COLO829 (cell line): ENCODE results near the gene HABP4.

Experiments used
- DNase-seq: peaks from one replicate; pipeline ENCODE4 v3.0.0; 2012; ENCODE audit warnings: low spot score

The HABP4 gene

DNA sequence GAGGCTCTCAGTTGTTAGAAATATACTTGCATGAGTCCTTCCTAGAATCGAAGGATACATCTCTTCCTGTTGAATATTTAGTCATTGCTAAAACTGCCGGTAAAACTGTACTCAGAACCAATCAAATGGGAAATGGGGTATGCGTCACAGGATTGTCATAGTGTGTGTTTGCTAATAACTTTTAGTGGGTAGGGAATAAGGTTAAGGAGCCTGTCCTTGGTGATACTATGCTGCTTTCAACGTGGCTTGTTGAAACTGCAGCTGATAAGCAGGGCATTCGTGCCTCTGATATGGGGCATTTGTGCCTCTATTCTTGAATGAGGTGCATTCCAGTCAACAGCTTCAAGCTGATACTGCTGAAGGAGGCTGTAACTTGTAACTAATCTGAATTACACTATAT, 26.6 kb downstream of the HABP4 start:
- no peak for DNase-seq

DNA sequence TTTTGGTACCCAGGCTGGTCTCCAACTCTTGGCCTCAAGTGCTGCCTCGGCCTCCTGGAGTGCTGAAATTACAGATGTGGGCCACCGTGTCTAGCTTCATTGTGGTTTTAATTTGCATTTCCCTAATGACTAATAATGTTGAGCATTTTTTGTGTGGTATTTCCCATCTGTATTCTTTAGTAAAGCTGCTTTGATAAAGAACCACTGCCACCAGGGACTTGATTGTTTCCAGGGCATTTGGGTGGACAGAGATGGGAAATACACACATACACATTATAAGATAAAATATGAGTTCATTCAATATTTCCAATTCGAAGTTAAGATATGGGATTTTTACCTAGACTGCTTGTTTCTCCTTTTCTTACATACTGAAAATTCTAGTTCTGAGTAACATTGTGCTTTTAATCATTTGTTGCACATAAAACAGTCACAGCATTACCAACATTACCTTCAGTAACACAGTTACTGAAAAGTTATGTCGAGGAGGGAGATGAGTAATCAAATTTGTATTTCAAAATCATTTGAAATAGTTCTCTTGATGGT, 28.9 kb downstream of the HABP4 start:
- DNase-seq, result no peak

GRCh38 chr9:96480736-96481135, 30.8 kb downstream of the HABP4 start:
- DNase-seq, result no peak

- DNase-seq, result no peak
These were observed 32.5 kb downstream of the HABP4 start for GRCh38 chr9:96482476-96482875.

DNA sequence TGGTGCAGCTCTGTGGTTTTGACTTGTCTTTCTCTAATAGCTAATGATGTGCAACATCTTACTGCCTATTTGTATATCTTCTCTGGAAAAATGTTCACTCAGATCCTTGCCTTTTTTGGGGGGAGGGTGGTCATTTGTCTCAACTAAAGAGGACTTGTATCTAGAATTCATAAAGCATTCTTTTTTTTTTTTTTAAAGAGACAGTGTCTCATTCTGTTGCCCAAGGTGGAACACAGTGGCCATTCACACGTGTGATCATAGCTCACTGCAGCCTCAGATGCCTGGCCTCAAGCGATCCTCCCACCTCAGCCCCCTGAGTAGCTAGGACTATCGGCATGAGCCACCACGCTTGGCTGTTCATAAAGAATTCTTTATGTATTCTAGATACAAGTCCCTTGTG, 33.2 kb downstream of the HABP4 start:
- DNase-seq, result no peak

DNA sequence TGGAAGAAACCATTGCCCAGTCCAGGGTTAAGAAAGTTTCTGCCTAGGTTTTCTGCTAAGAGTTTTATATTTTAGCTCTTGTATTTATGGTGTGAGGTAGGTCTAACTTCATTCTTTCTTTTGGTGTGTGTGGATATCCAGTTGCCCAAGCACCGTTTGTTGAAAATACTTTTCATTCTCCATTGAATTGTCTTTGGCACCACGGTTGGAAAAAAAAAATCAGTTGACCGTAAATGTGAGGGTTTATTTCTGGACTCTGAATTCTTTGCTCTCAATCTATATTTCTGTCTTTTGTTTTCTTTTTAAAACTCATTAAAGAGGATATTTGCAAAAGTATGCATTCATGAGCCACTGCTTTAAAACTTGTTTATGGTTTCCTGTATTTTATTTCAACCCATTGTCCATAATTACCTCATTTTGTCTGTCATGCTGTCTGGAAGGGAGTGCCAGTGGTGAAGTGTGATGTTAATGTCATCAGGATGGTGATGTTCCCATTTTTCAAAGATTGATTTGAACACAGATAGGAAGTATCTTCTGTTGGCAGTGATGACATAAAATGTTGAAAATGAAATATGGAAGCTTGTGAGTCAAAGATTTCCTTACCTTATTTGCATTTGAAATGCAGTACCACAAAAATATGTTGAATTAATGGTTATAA, 33.9 kb downstream of the HABP4 start:
- DNase-seq, result no peak

DNA sequence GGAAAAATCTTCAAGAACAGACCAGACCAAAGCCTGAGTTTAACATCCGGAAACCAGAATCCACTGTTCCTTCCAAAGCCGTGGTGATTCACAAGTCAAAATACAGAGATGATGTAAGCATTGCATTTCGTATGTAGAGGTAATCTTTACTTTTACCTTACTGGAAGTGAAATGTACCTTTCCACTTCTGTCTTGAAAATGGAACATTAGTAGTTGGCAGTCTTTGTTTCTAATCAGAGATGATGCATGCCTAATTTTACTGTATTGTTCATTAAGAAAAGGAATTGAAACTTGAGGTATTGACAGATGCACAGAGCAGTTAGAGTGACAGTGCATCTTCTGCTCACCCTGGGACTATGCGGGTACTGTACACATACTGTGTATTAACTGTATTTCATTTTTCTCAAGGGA, 34.6 kb downstream of the HABP4 start:
- no peak for DNase-seq

- DNase-seq, result no peak
These were observed 35.3 kb downstream of the HABP4 start for GRCh38 chr9:96485280-96485679.

- DNase-seq, result no peak
These were observed 36.5 kb downstream of the HABP4 start for GRCh38 chr9:96486386-96487028.

DNA sequence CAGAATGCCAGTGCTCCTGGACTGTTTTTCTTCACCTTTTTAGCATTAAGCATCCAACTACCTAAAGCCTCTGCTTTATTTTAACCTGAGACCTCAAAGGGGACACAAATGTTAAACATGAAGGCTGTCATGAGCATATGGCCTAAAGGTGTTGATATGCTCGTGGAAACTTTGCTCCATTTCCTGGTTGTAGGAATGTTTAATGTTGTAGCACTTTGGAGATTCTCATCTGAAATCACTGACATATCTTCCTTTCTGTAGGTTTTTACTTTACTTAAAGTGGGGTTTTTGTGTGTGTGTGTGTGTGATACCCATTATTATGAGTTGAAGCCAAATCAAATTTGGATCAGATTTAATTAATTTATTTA, 37.0 kb downstream of the HABP4 start:
- no peak for DNase-seq

DNA sequence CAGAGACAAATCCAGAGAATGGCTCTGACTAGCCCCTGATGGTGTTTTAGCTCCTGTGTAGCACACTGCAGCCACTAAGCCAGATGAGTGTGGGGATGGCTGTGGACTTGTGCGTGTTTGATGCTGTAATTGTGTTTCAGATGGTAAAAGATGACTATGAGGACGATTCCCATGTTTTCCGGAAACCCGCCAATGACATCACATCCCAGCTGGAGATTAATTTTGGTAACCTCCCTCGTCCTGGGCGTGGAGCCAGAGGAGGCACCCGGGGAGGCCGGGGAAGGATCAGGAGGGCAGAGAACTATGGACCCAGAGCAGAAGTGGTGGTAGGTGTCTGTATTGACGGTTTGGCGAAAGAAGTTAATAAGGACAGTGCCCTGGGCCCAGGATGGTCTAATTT, 38.0 kb downstream of the HABP4 start:
- no peak for DNase-seq

DNA sequence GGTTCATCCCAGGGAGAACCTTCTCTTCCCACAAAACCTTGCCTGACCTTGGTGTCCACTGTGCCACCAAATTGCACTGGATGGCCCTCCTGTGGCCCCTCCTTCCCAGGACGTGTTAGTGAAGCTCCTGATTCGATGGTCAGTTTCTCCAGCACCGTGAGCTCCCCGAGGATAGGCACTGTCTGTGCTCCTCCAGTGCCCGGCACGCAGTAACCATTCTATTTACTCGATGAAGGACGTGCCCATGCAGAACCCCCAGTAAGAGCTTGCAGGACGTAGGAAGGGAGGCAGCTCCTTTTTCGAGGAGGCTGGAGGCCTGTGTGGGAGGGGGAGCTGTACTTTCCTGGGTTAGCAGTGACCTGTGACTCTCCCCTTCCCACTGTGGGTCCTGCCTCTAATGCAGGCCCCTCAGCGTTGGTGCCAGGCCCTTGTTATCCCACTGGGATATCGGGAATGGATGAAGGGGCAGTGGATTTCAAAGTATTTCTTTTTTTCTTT, 39.6 kb downstream of the HABP4 start:
- no peak for DNase-seq

GRCh38 chr9:96490534-96491078, 40.6 kb downstream of the HABP4 start:
- no peak for DNase-seq

- no peak for DNase-seq
These were observed 41.3 kb downstream of the HABP4 start for GRCh38 chr9:96491079-96491879.

- no peak for DNase-seq
These were observed 42.0 kb downstream of the HABP4 start for GRCh38 chr9:96491880-96492525.

DNA sequence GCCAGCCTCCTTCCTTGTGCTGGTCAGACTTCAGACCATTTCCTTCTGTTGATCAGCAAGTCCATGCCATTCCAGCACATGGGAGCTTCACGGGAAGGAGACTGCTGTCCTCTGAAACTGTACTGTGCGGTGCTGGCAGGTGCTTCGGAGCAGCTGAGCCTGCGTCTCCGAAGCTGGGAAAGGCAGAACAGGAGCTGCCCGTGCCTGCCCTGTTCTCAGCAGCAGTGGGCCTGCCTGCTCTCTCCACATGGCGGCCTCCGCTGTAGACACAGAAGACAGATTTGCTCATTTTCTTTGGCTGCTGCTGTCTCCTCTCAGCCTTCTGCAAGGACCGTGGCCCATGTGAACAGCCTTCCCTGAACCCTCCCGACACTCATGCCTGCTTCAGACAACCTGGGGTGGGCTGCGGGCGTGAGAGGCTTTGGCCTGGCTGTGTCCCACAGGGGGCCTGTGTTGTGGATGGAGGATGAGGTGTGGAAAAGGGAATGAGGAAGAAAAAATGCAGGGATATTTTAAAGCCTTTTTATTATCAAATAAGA, 43.1 kb downstream of the HABP4 start:
- no peak for DNase-seq

DNA sequence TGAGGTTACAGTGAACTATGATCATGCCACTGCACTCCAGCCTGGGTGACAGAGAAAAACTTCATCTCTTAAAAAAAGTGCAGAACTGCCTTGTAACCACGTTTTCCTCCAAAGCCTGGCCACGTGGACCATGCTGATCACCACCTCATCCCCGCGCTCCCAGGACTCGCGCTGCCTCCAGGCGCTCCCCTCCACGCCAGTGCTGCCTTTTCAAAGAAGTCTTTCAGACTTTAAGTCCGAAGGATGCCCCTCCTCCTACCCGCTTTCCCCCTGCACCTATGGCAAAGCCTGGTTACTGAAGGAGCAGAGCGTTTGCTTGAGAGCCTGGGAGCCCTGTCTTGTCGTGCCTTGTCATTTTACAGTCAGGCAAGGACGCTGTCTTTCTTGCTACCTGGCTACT, 43.8 kb downstream of the HABP4 start:
- peak; percentile 81 for DNase-seq

GRCh38 chr9:96494215-96494800, 44.3 kb downstream of the HABP4 start:
- DNase-seq, result no peak

GRCh38 chr9:96495341-96495740, 45.4 kb downstream of the HABP4 start:
- no peak for DNase-seq

GRCh38 chr9:96496368-96497116, 46.6 kb downstream of the HABP4 start:
- no peak for DNase-seq

DNA sequence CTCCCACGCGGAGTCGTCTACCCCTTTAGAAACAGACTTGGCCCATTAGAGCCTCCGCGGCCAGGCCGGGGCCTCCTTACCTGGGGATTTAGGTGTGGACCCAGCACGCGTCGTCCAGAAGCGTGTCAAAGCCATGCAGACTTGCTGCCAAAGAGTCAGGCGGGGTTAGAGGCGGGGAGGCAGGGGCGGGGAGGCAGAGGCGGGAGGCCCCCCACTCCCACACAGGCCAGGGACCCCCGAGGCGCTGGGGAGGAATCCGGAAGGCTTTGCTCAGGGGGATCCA, 47.1 kb downstream of the HABP4 start:
- DNase-seq, result no peak
